K562 (cell line): ENCODE data around the gene RGL2. TPM values are rescaled to one million over a fixed set of nuclear protein-coding genes. Genes with fewer than 3 reads are reported as not detected.

Source experiments
- ATAC-seq: fragments of 200-7000 bp; cut with Tn5 transposase; 3 replicates; pipeline ENCODE4 v1.9.1; 2020; ENCODE audit warnings: moderate library complexity
- BruUV-seq: library from RNA; stranded (reverse); fragments of 400-500 nt; replicated peaks from 2 replicates; lab custom pipeline; 2021; lab: Mats Ljungman, UMichigan
- CTCF ChIA-PET: fragments of 300-600 bp; formaldehyde crosslinking; extraction: SDS; loops from one replicate; lab custom pipeline; 2021; ENCODE audit warnings: low intra/inter-chr PET ratio; lab: Yijun Ruan, JAX
- POLR2A ChIA-PET: fragments of 300-600, 350-650 bp; sonication (Branson Sonifier 250); formaldehyde crosslinking; extraction: SDS; loops from one replicate; lab custom pipeline; 2021; ENCODE audit warnings: antibody characterized with exemption, inconsistent platforms; lab: Yijun Ruan, JAX
- DNase-seq, 4 experiments: peaks; one replicate each; pipeline versions ENCODE4 v3.0.0 to v3.0.0-alpha.2; 2011 to 2018; ENCODE audit warnings: low spot score in 3 of 4, mixed read lengths in 3 of 4; ENCODE audit errors: extremely low read depth in 1 of 4
- FAIRE-seq: peaks from 2 replicates; lab custom pipeline; 2011; peaks lifted over from hg19 to GRCh38; lab: Jason Lieb, UNC
- H2AFZ ChIP-seq: 2 replicates; pipeline ENCODE4 v1.6.0; 2011; ENCODE audit warnings: low read depth, low read length, control low read depth, inconsistent platforms
- H3K27ac ChIP-seq: fragments of 200-600 bp; 3 replicates; pipeline ENCODE4 v1.8.0; 2011; ENCODE audit warnings: low read depth, mild to moderate bottlenecking, control low read depth, inconsistent platforms, low read length, moderate library complexity, mixed read lengths; ENCODE audit errors: extremely low read depth
- H3K27me3 ChIP-seq, 2 experiments: fragments of 300-600 bp in 1 of 2; 2 replicates in 1 of 2; 3 replicates in 1 of 2; pipeline versions ENCODE4 v1.6.0 to v1.8.0; 2011; ENCODE audit warnings: inconsistent platforms in 2 of 2, low read length in 2 of 2, mild to moderate bottlenecking in 1 of 2, mixed read lengths in 1 of 2, moderate library complexity in 1 of 2; ENCODE audit not compliant: control insufficient read depth in 2 of 2, insufficient read depth in 2 of 2
- H3K36me3 ChIP-seq: fragments of 300-600 bp; 3 replicates; pipeline ENCODE4 v1.8.0; 2011; ENCODE audit warnings: mild to moderate bottlenecking, low read length, inconsistent platforms; ENCODE audit not compliant: control insufficient read depth, insufficient read depth
- H3K4me1 ChIP-seq, 2 experiments: fragments of 200-600 bp in 1 of 2; replicated peaks in 1 of 2; 2 replicates in 1 of 2; 3 replicates in 1 of 2; pipeline versions ENCODE4 v1.5.1 to v1.8.0; 2011; ENCODE audit warnings: inconsistent platforms in 2 of 2, low read length in 2 of 2, mild to moderate bottlenecking in 1 of 2, mixed read lengths in 1 of 2, moderate library complexity in 1 of 2; ENCODE audit not compliant: control insufficient read depth in 2 of 2, insufficient read depth in 2 of 2
- H3K4me2 ChIP-seq: 2 replicates; pipeline ENCODE4 v1.6.1; 2011; ENCODE audit warnings: low read length, control low read depth, inconsistent platforms, mixed read lengths; ENCODE audit not compliant: insufficient read depth
- H3K4me3 ChIP-seq: fragments of 200-600 bp; sonication (generic), shearing (Covaris generic); 2 replicates; pipeline ENCODE4 v1.5.1; 2016; ENCODE audit warnings: control low read depth, inconsistent platforms
- H3K79me2 ChIP-seq: fragments of 200-600 bp; 3 replicates; pipeline ENCODE4 v1.8.0; 2011; ENCODE audit warnings: low read length, inconsistent platforms; ENCODE audit not compliant: control insufficient read depth, insufficient read depth
- H3K9ac ChIP-seq, 2 experiments: 2 replicates each; pipeline versions ENCODE4 v1.6.0 to v1.6.1; 2011; ENCODE audit warnings: low read depth in 2 of 2, low read length in 2 of 2, control low read depth in 1 of 2, inconsistent platforms in 1 of 2, mild to moderate bottlenecking in 1 of 2, mixed read lengths in 1 of 2; ENCODE audit not compliant: insufficient read depth in 1 of 2
- H3K9me1 ChIP-seq: one replicate; pipeline ENCODE4 v1.6.0; 2011; ENCODE audit warnings: inconsistent platforms, mild to moderate bottlenecking, low read length, moderate library complexity; ENCODE audit not compliant: control insufficient read depth, insufficient read depth
- H3K9me3 ChIP-seq: replicated peaks from 2 replicates; pipeline ENCODE4 v1.5.1; 2011; ENCODE audit warnings: low read depth, low read length, inconsistent platforms; ENCODE audit not compliant: control insufficient read depth, insufficient read depth
- H4K20me1 ChIP-seq: replicated peaks from 2 replicates; pipeline ENCODE4 v1.6.1; 2011; ENCODE audit warnings: low read length, inconsistent platforms, mixed read lengths; ENCODE audit not compliant: control insufficient read depth, insufficient read depth
- ARID2 ChIP-seq: fragments of 450-650 bp; IDR thresholded peaks from 2 replicates; pipeline ENCODE4 v1.6.1; 2017; ENCODE audit warnings: antibody characterized with exemption, mild to moderate bottlenecking
- GABPB1 ChIP-seq: sonication (generic); formaldehyde crosslinking; IDR thresholded peaks from 2 replicates; pipeline ENCODE4 v1.8.0; 2022; ENCODE audit warnings: mild to moderate bottlenecking, missing genetic modification reagents
- NCOA6 ChIP-seq: fragments of 450-650 bp; IDR thresholded peaks from 2 replicates; pipeline ENCODE4 v1.6.1; 2017; ENCODE audit warnings: mild to moderate bottlenecking
- POLR2B ChIP-seq: fragments of 450-650 bp; IDR thresholded peaks from 2 replicates; pipeline ENCODE4 v1.6.1; 2018; ENCODE audit warnings: low read depth; ENCODE audit not compliant: partially characterized antibody
- SAP30 ChIP-seq: fragments of 200-600 bp; sonication (generic); IDR thresholded peaks from 2 replicates; pipeline ENCODE4 v1.6.1; 2012; ENCODE audit warnings: borderline replicate concordance, low read depth, mild to moderate bottlenecking, moderate library complexity, low read length, control low read depth, inconsistent platforms; ENCODE audit not compliant: insufficient read depth, poor library complexity, severe bottlenecking
- SMARCE1 ChIP-seq: fragments of 450-650 bp; IDR thresholded peaks from 2 replicates; pipeline ENCODE4 v1.7.1; 2016; ENCODE audit warnings: mild to moderate bottlenecking
- SRF ChIP-seq, 2 experiments: fragments of 250-450, 450-650 bp in 1 of 2; sonication (Bioruptor Pico) in 1 of 2; sonication (generic) in 1 of 2; formaldehyde crosslinking; IDR thresholded peaks; 2 replicates each; pipeline versions ENCODE4 v1.5.0 to v1.5.1; 2020 to 2022; ENCODE audit warnings: mild to moderate bottlenecking in 1 of 2, missing genetic modification reagents in 1 of 2
- ZBTB5 ChIP-seq: fragments of 450-650 bp; IDR thresholded peaks from 2 replicates; pipeline ENCODE4 v1.6.1; 2017; ENCODE audit warnings: antibody characterized with exemption
- ZFP91 ChIP-seq: sonication (generic); formaldehyde crosslinking; IDR thresholded peaks from 2 replicates; pipeline ENCODE4 v1.8.0; 2022; ENCODE audit warnings: mild to moderate bottlenecking, missing genetic modification reagents
- ZNF133 ChIP-seq: fragments of 250-450 bp; sonication (Bioruptor Pico); IDR thresholded peaks from 2 replicates; pipeline ENCODE4 v1.4.0; 2020; ENCODE audit warnings: mild to moderate bottlenecking
- ZNF57 ChIP-seq: fragments of 450-650 bp; formaldehyde crosslinking; IDR thresholded peaks from 2 replicates; pipeline ENCODE4 v1.4.0; 2020; ENCODE audit warnings: mild to moderate bottlenecking, moderate library complexity
- ZNF764 ChIP-seq: fragments of 250-450 bp; sonication (Bioruptor Pico); IDR thresholded peaks from 2 replicates; pipeline ENCODE4 v1.4.0; 2020; ENCODE audit warnings: low read depth, mild to moderate bottlenecking, moderate library complexity
- WGBS: fragments of 100-300 bp; shearing (Covaris generic); methylation state at CpG from one replicate; pipeline ENCODE4 v1.1.6; 2016; ENCODE audit warnings: low coverage, mixed read lengths; ENCODE audit not compliant: insufficient coverage; ENCODE audit errors: missing lambda C conversion rate; 5-methylcytosine and 5-hydroxymethylcytosine counted together
- in situ Hi-C: fragments of 300-500 bp; cut with MboI; formaldehyde crosslinking; loops from 4 replicates; pipeline ENCODE4 v1.15.0; 2018; ENCODE audit warnings: inconsistent platforms, mixed read lengths
- intact Hi-C: fragments of 100-400 bp; cut with micrococcal nuclease; formaldehyde crosslinking; loops from 2 replicates; pipeline ENCODE4 v1.14.2; 2022
- polyA plus RNA-seq, 8 experiments: library from polyadenylated mRNA; depleted of rRNA in 4 of 8; stranded (reverse) in 5 of 8; unstranded in 3 of 8; fragments of >200 nt; fragmentation: Nextera tagmentation in 2 of 8; fragmentation: Illumina TruSeq in 1 of 8; extraction: Ambion mirVana in 2 of 8; extraction: Trizol in 1 of 8; gene quantifications; 2 replicates each; pipeline versions ENCODE4 v1.2.1 to v1.2.3, GENCODE V29; 2011 to 2014; ENCODE audit warnings: inconsistent platforms in 1 of 8, missing spikeins in 1 of 8
- total RNA-seq, 7 experiments: library from RNA; depleted of rRNA in 6 of 7; stranded (reverse); fragments of >200 nt in 6 of 7; fragmentation: Illumina TruSeq in 2 of 7; extraction: Trizol in 2 of 7; gene quantifications; 2 replicates each; pipeline versions ENCODE4 v1.2.1 to v1.2.3, GENCODE V29; 2011 to 2021; ENCODE audit warnings: low replicate concordance in 1 of 7
- TF ChIP-seq, protein P1 (sequence below), 2 experiments: fragments of 450-650 bp in 1 of 2; sonication (generic) in 1 of 2; formaldehyde crosslinking; conservative IDR thresholded peaks; 2 replicates each; pipeline versions ENCODE4 v1.4.0 to v1.8.1; 2020 to 2022; ENCODE audit warnings: mild to moderate bottlenecking in 1 of 2, missing genetic modification reagents in 1 of 2
- TF ChIP-seq, protein P2 (sequence below): IDR thresholded peaks from 2 replicates; pipeline ENCODE4 v1.6.1; 2011; ENCODE audit not compliant: insufficient read length; ENCODE audit errors: extremely low read depth

RGL2 gene
- total and polyA plus RNA-seq, 9 of the 15 experiments (the other 6 are each of a cell fraction or from before 2014, with no cell fraction given), result 1.8 to 57.1 (median 19.5) TPM

DNA sequence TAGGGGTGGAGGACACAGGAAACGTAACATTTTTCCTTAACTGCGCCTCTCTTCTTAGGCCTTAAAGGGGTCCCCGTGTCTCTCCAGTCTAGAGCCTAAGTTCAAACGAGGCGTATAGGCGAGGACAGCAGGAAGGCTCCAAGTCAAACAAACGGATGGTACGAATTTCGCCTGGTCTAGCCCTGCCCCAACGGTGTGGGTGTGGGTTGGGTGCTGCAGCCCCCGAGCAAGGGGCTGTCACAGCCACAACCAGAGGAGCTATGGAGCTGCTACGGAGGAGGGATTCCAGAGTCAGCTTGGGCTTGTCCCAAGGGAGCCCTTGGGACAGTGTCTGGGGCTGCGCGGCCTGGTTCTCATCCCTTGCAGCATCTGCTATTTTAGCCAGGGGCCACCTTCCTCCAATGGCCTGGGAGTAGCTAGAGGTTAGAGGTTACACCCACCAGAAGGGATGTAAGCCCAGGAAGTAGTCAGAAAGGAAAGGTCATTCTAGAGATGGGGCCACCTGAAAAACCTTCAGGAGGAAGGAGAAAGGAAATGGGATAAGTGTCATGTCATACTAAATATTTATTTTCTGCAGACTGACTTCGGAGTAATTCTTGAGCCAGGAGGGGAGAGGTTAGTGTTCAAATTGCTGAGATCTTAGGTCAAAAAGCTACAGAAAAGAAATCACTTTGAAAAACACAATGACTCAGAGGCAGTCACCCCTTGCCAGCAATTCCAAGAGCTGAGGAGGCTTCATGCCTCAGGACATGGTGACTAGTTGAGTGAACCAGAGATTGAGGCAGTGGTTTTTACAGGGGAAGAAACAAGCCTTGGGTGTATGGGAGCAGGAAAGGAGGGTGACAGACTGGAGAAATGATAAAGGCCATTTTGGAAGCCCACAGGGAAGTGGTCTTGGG lies 48.8 kb downstream of the RGL2 start:
- intact Hi-C loops (loop anchor here (2.0 kb wide), 1 partner anchor 49 kb away; the partner anchor contains the start of genes RXRB and SLC39A7), in situ Hi-C loops (loop anchor here (5.0 kb wide), 2 partner anchors 133 to 233 kb away; no protein-coding TSS in a partner anchor)
- TSS peak; percentile 88 for BruUV-seq
- ATAC-seq, result peak; percentile 5
- Histone ChIP-seq H4K20me1 (no peaks in the 10 kb centered on the region), H3K79me2 (no peaks in the 10 kb centered on the region), H3K36me3 (peaks cover 21% of the 10 kb centered on the region), H3K4me1 (peaks cover 22 to 31% of the 10 kb centered on the region in 2 experiments), H3K9me1 (peaks cover 4% of the 10 kb centered on the region), H3K4me2 (peak overlapping the region; percentile 97), H2AFZ (peak overlapping the region; percentile 92), H3K9me3 (no peaks in the 10 kb centered on the region), H3K4me3 (peak overlapping the region; percentile 53), H3K27ac (peak overlapping the region; percentile 91), H3K27me3 (peaks cover 4 to 6% of the 10 kb centered on the region in 2 experiments; a peak in 2 of 5 replicates), H3K9ac (peak overlapping the region; percentile 89 to 90)
- POLR2A ChIA-PET, result interaction anchor here (0.6 to 5.2 kb wide), 23 partner anchors 9 to 712 kb away, joined by 3 to 57 read pairs (median 4); partner anchors contain the start of genes B3GALT4, RING1, RPS18 and VPS52
- FAIRE-seq, result no peak
- DNase-seq, result peak in 2 of 4 experiments; percentile 34
- CTCF ChIA-PET, result interaction anchor here (2.7 to 3.6 kb wide), 2 partner anchors 89 to 126 kb away, joined by 21 to 24 read pairs; no protein-coding TSS in a partner anchor
- 20% methylated on average over 15 of the region's 15 CpGs for WGBS
- TF ChIP-seq GABPB1, result no peak
- TF ChIP-seq, protein P1, sequence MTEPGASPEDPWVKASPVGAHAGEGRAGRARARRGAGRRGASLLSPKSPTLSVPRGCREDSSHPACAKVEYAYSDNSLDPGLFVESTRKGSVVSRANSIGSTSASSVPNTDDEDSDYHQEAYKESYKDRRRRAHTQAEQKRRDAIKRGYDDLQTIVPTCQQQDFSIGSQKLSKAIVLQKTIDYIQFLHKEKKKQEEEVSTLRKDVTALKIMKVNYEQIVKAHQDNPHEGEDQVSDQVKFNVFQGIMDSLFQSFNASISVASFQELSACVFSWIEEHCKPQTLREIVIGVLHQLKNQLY (CRISPR knock-in tag; conservative IDR thresholded peaks at IDR 0.05), result peak in 1 of 2 experiments; percentile 89; a peak in 1 of 4 replicates
- TF ChIP-seq ZNF133 (CRISPR knock-in tag), result 0 out of 2 replicates have a peak, but pooled peaks have one; percentile 14
- TF ChIP-seq POLR2B, result peak; percentile 10
- TF ChIP-seq ZFP91, result 0 out of 2 replicates have a peak, but pooled peaks have one; percentile 47
- no peak for TF ChIP-seq NCOA6
- TF ChIP-seq ZNF764 (CRISPR knock-in tag), result peak; percentile 39; the same call in 1 of the 2 replicates
- TF ChIP-seq ZNF57, result peak; percentile 65; the same call in 1 of the 2 replicates
- TF ChIP-seq ARID2, result peak; percentile 51; the same call in 1 of the 2 replicates
- 0 out of 2 replicates have a peak, but pooled peaks have one; percentile 9 for TF ChIP-seq ZBTB5
- TF ChIP-seq, protein P2, sequence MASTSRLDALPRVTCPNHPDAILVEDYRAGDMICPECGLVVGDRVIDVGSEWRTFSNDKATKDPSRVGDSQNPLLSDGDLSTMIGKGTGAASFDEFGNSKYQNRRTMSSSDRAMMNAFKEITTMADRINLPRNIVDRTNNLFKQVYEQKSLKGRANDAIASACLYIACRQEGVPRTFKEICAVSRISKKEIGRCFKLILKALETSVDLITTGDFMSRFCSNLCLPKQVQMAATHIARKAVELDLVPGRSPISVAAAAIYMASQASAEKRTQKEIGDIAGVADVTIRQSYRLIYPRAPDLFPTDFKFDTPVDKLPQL, result no peak
- peak; percentile 28 for TF ChIP-seq SAP30
- no peak for TF ChIP-seq SMARCE1
- no peak for TF ChIP-seq SRF (CRISPR knock-in tag; IDR thresholded peaks at IDR 0.05)
